DOHH2 (cell line): ENCODE data around the gene NPEPL1.

Experiments
- EZH2phosphoT487 ChIP-seq: fragments of 200-600 bp; sonication (generic); IDR thresholded peaks from 2 replicates; pipeline ENCODE4 v1.6.1; 2017; ENCODE audit warnings: borderline replicate concordance, mild to moderate bottlenecking, antibody characterized with exemption, low read length, moderate library complexity, mixed read lengths
- TF ChIP-seq, protein P1 (sequence below): fragments of 200-600 bp; sonication (generic); IDR thresholded peaks from one replicate; pipeline ENCODE4 v1.5.1; 2014; ENCODE audit warnings: antibody characterized with exemption, mild to moderate bottlenecking, low read depth, low read length; ENCODE audit not compliant: poor library complexity, severe bottlenecking

DNA sequence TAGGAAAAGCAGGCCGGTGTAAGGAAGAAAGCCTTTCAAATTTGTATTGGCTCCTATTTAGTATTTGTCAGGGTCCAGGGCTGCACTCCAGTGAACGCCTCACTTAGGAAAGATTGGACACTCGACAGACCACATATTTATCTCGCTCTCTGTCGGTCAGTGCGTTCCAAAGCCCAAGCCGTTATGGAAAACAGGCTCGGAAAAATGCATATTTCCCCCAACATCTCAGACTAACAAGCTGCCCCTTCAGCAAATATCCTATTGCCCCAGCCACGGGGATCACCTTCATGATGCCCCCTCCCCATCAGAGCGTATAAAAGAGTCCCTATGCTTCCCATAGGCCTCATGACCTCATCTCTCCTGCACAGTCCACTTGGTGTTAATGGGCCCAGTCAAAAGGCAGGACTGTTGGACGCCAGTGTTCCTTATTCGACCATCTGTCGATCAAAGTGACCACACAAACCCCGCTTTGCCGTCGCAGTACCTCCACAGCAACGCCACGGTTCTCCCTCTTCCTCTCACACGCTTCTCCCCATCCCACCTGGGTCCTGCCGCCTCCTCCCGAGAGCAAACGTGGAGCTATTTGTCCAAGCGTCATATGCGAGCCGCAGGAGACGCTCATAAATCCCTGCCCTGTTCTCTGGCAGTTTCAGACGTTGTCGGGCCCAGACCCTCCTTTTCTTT, 63.3 kb downstream of the NPEPL1 start:
- TF ChIP-seq, protein P1, sequence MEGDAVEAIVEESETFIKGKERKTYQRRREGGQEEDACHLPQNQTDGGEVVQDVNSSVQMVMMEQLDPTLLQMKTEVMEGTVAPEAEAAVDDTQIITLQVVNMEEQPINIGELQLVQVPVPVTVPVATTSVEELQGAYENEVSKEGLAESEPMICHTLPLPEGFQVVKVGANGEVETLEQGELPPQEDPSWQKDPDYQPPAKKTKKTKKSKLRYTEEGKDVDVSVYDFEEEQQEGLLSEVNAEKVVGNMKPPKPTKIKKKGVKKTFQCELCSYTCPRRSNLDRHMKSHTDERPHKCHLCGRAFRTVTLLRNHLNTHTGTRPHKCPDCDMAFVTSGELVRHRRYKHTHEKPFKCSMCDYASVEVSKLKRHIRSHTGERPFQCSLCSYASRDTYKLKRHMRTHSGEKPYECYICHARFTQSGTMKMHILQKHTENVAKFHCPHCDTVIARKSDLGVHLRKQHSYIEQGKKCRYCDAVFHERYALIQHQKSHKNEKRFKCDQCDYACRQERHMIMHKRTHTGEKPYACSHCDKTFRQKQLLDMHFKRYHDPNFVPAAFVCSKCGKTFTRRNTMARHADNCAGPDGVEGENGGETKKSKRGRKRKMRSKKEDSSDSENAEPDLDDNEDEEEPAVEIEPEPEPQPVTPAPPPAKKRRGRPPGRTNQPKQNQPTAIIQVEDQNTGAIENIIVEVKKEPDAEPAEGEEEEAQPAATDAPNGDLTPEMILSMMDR, result no peak
- TF ChIP-seq EZH2phosphoT487, result no peak
